Activated CD4-positive, alpha-beta T cell treated with anti-CD3 and anti-CD28 coated beads, Interleukin-2, Interleukin-4, amounts not matched to agents 100 ng/mL and 50 ng/mL, durations not matched to agents 16 hours and 8 hours (primary cell): Measurements from ENCODE around the gene RPL38.

Experiments used
- DNase-seq: peaks from one replicate; pipeline ENCODE4 v3.0.0-alpha.2; 2020; ENCODE audit warnings: low spot score

RPL38 gene

GRCh38 chr17:74250324-74250995 lies 47.0 kb downstream of the RPL38 start:
- no peak for DNase-seq

DNA sequence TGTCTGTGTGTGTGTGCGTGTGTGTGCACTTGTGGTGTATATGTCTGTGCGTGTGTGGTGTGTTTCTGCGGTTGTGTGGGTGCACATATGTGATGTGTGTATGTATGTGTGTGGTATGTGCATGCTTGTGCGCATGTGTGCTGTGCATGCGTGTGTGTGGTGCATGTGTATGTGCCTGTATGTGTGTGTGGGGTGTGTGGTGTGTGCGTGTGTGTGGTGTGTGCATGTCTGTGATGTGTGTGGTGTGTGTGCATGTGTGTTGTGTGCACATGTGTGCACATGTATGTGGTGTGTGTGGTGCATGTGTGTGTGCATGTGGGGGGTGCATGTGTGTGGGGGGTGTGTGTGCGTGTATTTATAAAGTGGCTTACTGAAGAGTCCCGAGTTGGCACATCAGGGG lies 47.6 kb downstream of the RPL38 start:
- no peak for DNase-seq

DNA sequence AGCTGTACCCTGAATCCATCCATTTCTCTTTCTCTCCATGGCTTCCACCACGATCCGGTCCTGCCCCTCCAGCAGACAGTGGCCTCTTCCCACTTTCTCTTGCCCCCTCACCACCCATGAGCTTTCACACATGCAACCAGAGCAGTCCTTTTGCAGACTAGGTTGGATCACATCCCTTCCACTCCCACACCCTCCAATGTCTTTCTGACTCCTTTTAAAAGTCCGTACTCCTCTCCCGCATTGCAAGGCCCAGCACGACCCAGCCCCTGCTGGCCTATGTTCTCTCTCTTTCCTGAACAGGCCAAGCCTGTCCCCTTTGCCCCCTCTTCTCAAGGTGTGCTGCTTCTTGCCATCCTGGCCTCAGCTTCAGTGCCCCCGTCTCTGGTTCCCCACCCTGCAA lies 48.1 kb downstream of the RPL38 start:
- DNase-seq, result no peak

DNA sequence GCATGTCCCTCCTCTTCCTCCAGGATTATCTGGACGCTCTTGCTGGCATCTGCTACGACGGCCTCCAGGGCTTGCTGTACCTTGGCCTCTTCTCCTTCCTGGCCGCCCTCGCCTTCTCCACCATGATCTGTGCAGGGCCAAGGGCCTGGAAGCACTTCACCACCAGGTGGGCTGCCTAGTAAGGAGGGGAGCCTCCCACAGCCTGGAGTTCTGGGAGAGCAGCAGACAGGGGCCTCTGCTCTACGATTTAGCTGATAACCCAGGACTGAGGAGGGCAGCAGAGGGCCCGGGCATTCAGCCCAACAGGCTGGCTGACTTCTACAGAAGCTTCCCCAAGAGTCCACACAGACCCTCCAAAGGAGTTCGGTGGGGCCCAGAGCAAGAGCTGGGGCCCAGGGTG lies 48.7 kb downstream of the RPL38 start:
- no peak for DNase-seq

DNA sequence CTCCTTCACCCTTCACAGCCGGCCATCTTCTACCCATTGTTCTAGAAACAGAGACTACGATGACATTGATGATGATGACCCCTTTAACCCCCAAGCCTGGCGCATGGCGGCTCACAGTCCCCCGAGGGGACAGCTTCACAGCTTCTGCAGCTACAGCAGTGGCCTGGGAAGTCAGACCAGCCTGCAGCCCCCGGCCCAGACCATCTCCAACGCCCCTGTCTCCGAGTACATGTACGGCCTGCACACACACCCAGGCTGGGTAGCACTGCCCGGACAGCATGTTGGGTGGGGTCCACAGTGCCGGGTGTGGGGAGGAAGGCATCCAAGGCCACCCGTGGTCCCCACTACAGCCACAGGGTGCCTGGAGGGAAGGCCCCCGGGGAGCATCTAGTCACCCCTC lies 49.6 kb downstream of the RPL38 start:
- DNase-seq, result no peak

DNA sequence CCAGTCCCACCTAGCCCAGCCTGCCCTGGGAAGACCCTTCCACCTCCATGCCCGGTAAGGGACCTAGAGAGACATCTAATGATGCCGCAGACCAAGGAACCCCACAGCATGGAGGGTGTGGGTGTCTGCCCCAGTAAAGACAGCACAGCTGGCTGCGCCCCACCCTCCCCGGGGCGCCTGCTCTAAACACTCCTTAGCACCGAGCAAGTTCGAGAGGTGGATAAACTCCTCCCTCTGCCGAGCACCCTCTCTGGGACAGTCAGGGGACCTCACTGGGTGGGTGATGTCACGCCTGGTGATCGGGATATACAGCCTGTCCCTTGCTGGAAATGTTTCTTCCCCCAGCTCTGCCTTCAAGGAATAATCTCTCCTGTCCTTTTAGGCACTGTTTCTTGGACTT lies 53.8 kb downstream of the RPL38 start:
- no peak for DNase-seq

DNA sequence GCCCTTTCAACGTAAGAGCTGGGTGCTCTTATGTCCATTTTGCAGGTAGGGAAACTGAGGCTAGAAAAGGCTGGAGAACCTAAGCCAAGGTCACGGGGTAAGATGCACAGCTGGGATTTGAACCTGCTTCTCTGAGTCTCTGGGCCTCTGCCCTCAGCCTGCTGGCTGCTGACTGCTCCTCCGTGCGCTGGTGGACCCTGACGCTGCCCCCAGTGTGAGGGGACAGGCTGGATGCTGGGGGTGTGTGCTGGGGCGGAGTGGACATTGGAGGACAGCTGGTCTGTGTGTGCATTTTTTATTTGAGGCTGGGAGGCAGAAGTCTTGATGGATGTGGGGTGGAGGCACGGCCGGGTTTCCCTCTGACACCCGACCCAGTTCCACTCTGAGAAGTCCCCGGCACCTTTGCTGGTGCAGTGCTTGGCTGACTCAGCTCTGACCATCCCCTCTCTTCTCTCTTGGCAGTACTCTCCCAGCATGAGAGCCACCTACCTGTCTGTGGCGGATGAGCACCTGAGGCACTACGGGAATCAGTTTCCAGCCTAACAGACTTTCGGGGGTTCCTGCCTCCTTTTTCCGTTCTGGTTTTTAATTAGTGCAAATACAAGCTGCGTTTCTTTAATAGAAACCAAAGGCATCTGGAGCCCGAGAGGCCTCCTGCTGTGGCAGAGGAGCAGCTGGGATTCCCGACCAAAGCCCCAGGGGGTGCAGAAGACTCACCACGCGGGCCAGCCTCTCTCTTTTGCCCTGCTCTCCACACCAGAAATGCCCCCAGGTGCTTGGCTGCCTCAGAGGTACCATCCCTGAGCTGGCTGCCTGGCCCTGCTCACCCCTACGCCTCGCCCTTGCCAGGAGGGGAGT lies 56.4 kb downstream of the RPL38 start:
- DNase-seq, result no peak
